ENCODE results near the gene HPX. TPM values are rescaled to one million over a fixed set of nuclear protein-coding genes. Genes with fewer than 3 reads are reported as not detected.

Gene HPX
- total RNA-seq, 1 experiment from 2014 or later, result 1.0 TPM

Other genes with a start within 250 kb of the HPX start
- gene OR52W1, start 241.8 kb downstream of the HPX start, total RNA-seq (2021; ENCODE audit: unreplicated experiment), result not detected
- not detected for gene C11orf42, start 235.4 kb downstream of the HPX start, total RNA-seq (2021; ENCODE audit: unreplicated experiment)
- 42.8 TPM for gene FHIP1B, start 206.4 kb downstream of the HPX start, total RNA-seq (2021; ENCODE audit: unreplicated experiment)
- 0.62 TPM for gene CNGA4, start 201.9 kb downstream of the HPX start, total RNA-seq (2021; ENCODE audit: unreplicated experiment)
- not detected for gene CCKBR, start 181.1 kb downstream of the HPX start, total RNA-seq (2021; ENCODE audit: unreplicated experiment)
- gene CAVIN3, start 120.5 kb downstream of the HPX start, total RNA-seq (2021; ENCODE audit: unreplicated experiment), result 31.1 TPM
- gene SMPD1, start 50.5 kb downstream of the HPX start, total RNA-seq (2021; ENCODE audit: unreplicated experiment), result 20.0 TPM
- gene APBB1, start 21.9 kb downstream of the HPX start, total RNA-seq (2021; ENCODE audit: unreplicated experiment), result 9.6 TPM
- 35.4 TPM for gene TRIM3, start 33.0 kb upstream of the HPX start, total RNA-seq (2021; ENCODE audit: unreplicated experiment)
- gene ARFIP2, start 40.3 kb upstream of the HPX start, total RNA-seq (2021; ENCODE audit: unreplicated experiment), result 116 TPM
- 63.8 TPM for gene TIMM10B, start 40.5 kb upstream of the HPX start, total RNA-seq (2021; ENCODE audit: unreplicated experiment)
- 10.6 TPM for gene DNHD1, start 56.3 kb upstream of the HPX start, total RNA-seq (2021; ENCODE audit: unreplicated experiment)
- 23.1 TPM for gene RRP8, start 162.6 kb upstream of the HPX start, total RNA-seq (2021; ENCODE audit: unreplicated experiment)
- 204 TPM for gene ILK, start 162.8 kb upstream of the HPX start, total RNA-seq (2021; ENCODE audit: unreplicated experiment)
- gene TAF10, start 171.2 kb upstream of the HPX start, total RNA-seq (2021; ENCODE audit: unreplicated experiment), result 387 TPM
- gene TPP1, start 178.4 kb upstream of the HPX start, total RNA-seq (2021; ENCODE audit: unreplicated experiment), result 200 TPM
- 2.2 TPM for gene DCHS1, start 214.8 kb upstream of the HPX start, total RNA-seq (2021; ENCODE audit: unreplicated experiment)
- gene MRPL17, start 242.4 kb upstream of the HPX start, total RNA-seq (2021; ENCODE audit: unreplicated experiment), result 115 TPM

Data from Panc1 (cell line).